HCT116 (cell line): ENCODE results near the gene CLIC4. TPM values are rescaled to one million over a fixed set of nuclear protein-coding genes. Genes with fewer than 3 reads are reported as not detected.

Source experiments
- ATAC-seq: fragments of 200-7000 bp; cut with Tn5 transposase; 2 replicates; pipeline ENCODE4 v1.9.1; 2020; ENCODE audit warnings: mild to moderate bottlenecking, moderate library complexity
- BruUV-seq: library from RNA; stranded (reverse); fragments of 400-500 nt; replicated peaks from 2 replicates; lab custom pipeline; 2021; lab: Mats Ljungman, UMichigan
- CTCF ChIA-PET: fragments of 300-600 bp; sonication (Branson Sonifier 250); formaldehyde crosslinking; loops from one replicate; lab custom pipeline; 2021; ENCODE audit warnings: antibody characterized with exemption; lab: Charles Lee
- POLR2A ChIA-PET: fragments of 300-600, 350-600 bp; sonication (Branson Sonifier 250); formaldehyde crosslinking; loops from one replicate; lab custom pipeline; 2021; ENCODE audit warnings: antibody characterized with exemption; lab: Charles Lee
- RAD21 ChIA-PET, 2 experiments: fragments of 300-600 bp; sonication (Branson Sonifier 250); formaldehyde crosslinking; loops; one replicate each; lab custom pipeline; 2023; ENCODE audit warnings: low total read pairs in 2 of 2; ENCODE audit not compliant: uncharacterized antibody in 2 of 2, unreplicated experiment in 2 of 2, low non-redundant PET in 1 of 2; lab: Charles Lee
- DNase-seq: peaks from one replicate; pipeline ENCODE4 v3.0.0-alpha.2; 2010; ENCODE audit warnings: low read depth, low spot score
- H2AFZ ChIP-seq: fragments of 200-600 bp; shearing (Covaris generic), sonication (generic); 2 replicates; pipeline ENCODE4 v1.6.1; 2017; ENCODE audit warnings: low read depth, mixed run types, mixed read lengths, antibody characterized with exemption, low read length; ENCODE audit not compliant: poor library complexity, severe bottlenecking
- H3K27ac ChIP-seq: 2 replicates; pipeline ENCODE4 v1.5.1; 2012; ENCODE audit warnings: low read depth, low read length
- H3K27me3 ChIP-seq: fragments of 200-600 bp; sonication (generic); 2 replicates; pipeline ENCODE4 v1.6.1; 2016; ENCODE audit warnings: mixed run types, low read length, mixed read lengths; ENCODE audit not compliant: insufficient read depth
- H3K36me3 ChIP-seq, 2 experiments: fragments of 200-500 bp in 1 of 2; fragments of 200-600 bp in 1 of 2; sonication (Bioruptor generic) in 1 of 2; sonication (generic) in 1 of 2; 2 replicates each; pipeline versions ENCODE4 v1.5.1 to v1.6.1; 2014 to 2016; ENCODE audit warnings: low read length in 2 of 2, inconsistent platforms in 1 of 2, mixed read lengths in 1 of 2, mixed run types in 1 of 2; ENCODE audit not compliant: insufficient read depth in 2 of 2, control insufficient read depth in 1 of 2
- H3K4me1 ChIP-seq, 2 experiments: fragments of 200-600 bp in 1 of 2; sonication (generic) in 1 of 2; 2 replicates each; pipeline versions ENCODE4 v1.5.1 to v1.6.1; 2012 to 2017; ENCODE audit warnings: low read length in 2 of 2, inconsistent platforms in 1 of 2, mild to moderate bottlenecking in 1 of 2, mixed read lengths in 1 of 2, mixed run types in 1 of 2, moderate library complexity in 1 of 2; ENCODE audit not compliant: insufficient read depth in 2 of 2, control insufficient read depth in 1 of 2
- H3K4me2 ChIP-seq: fragments of 200-600 bp; sonication (generic); 2 replicates; pipeline ENCODE4 v1.6.1; 2017; ENCODE audit warnings: mixed run types, low read length, mixed read lengths
- H3K4me3 ChIP-seq, 2 experiments: fragments of 200-600 bp in 1 of 2; sonication (generic) in 1 of 2; replicated peaks in 1 of 2; 2 replicates each; pipeline ENCODE4 v1.5.1; 2011 to 2016; ENCODE audit warnings: low read length in 2 of 2, control low read depth in 1 of 2, low read depth in 1 of 2, mild to moderate bottlenecking in 1 of 2, mixed read lengths in 1 of 2, mixed run types in 1 of 2
- H3K79me2 ChIP-seq: fragments of 200-600 bp; sonication (generic); 2 replicates; pipeline ENCODE4 v1.6.1; 2017; ENCODE audit warnings: mild to moderate bottlenecking, mixed run types, low read length, moderate library complexity, mixed read lengths; ENCODE audit not compliant: insufficient read depth
- H3K9ac ChIP-seq: fragments of 200-600 bp; sonication (generic); 2 replicates; pipeline ENCODE4 v1.6.1; 2016; ENCODE audit warnings: low read length, mixed read lengths
- H3K9me2 ChIP-seq: fragments of 200-600 bp; sonication (generic), shearing (Covaris generic); 2 replicates; pipeline ENCODE4 v1.6.1; 2017; ENCODE audit warnings: mixed run types, mild to moderate bottlenecking, moderate library complexity; ENCODE audit not compliant: insufficient read depth
- H3K9me3 ChIP-seq, 2 experiments: fragments of 200-500 bp in 1 of 2; fragments of 200-600 bp in 1 of 2; sonication (Bioruptor generic) in 1 of 2; sonication (generic) in 1 of 2; 2 replicates each; pipeline ENCODE4 v1.6.1; 2014 to 2017; ENCODE audit warnings: low read length in 2 of 2, mixed read lengths in 2 of 2, inconsistent platforms in 1 of 2, low read depth in 1 of 2, mild to moderate bottlenecking in 1 of 2, mixed run types in 1 of 2, moderate library complexity in 1 of 2; ENCODE audit not compliant: control insufficient read depth in 1 of 2, insufficient read depth in 1 of 2
- H4K20me1 ChIP-seq: fragments of 200-600 bp; sonication (generic), shearing (Covaris generic); 2 replicates; pipeline ENCODE4 v1.6.1; 2017; ENCODE audit warnings: mixed run types, mild to moderate bottlenecking, moderate library complexity; ENCODE audit not compliant: insufficient read depth
- CBX3 ChIP-seq: IDR thresholded peaks from 2 replicates; pipeline ENCODE4 v1.6.1; 2012; ENCODE audit warnings: low read depth
- CTCF ChIP-seq, 3 experiments: fragments of 200-600 bp in 1 of 3; sonication (generic) in 1 of 3; IDR thresholded peaks in 2 of 3; conservative IDR thresholded peaks in 1 of 3; 2 replicates each; pipeline ENCODE4 v1.5.1; 2012 to 2017; ENCODE audit warnings: low read depth in 2 of 3, low read length in 2 of 3, antibody characterized with exemption in 1 of 3, borderline replicate concordance in 1 of 3, control low read depth in 1 of 3, mild to moderate bottlenecking in 1 of 3, mixed read lengths in 1 of 3, mixed run types in 1 of 3, moderate library complexity in 1 of 3; ENCODE audit not compliant: insufficient read depth in 1 of 3
- JUND ChIP-seq: IDR thresholded peaks from 2 replicates; pipeline ENCODE4 v1.6.1; 2012
- POLR2A ChIP-seq: IDR thresholded peaks from 2 replicates; pipeline ENCODE4 v1.7.0; 2011; ENCODE audit warnings: borderline replicate concordance; ENCODE audit not compliant: insufficient read depth, insufficient read length; ENCODE audit errors: extremely low read depth
- RAD21 ChIP-seq: IDR thresholded peaks from 2 replicates; pipeline ENCODE4 v1.6.1; 2012; ENCODE audit warnings: low read depth, mild to moderate bottlenecking
- SIN3A ChIP-seq: IDR thresholded peaks from 2 replicates; pipeline ENCODE4 v1.6.1; 2012; ENCODE audit warnings: low read depth
- SRF ChIP-seq: IDR thresholded peaks from 2 replicates; pipeline ENCODE4 v1.6.1; 2012; ENCODE audit warnings: low read depth
- intact Hi-C: fragments of 100-400 bp; cut with micrococcal nuclease; formaldehyde crosslinking; loops from 2 replicates; pipeline ENCODE4 v1.10.0; 2022
- total RNA-seq: library from RNA; stranded (reverse); gene quantifications from one replicate; pipeline ENCODE4 v1.2.1, GENCODE V29; 2021; ENCODE audit not compliant: unreplicated experiment
- TF ChIP-seq, protein P1 (sequence below): IDR thresholded peaks from 2 replicates; pipeline ENCODE4 v1.6.1; 2012; ENCODE audit warnings: low read depth

CLIC4 gene
- total RNA-seq, 1 experiment from 2014 or later: 77.2 TPM

GRCh38 chr1:24830680-24831272 is 85.5 kb downstream of the CLIC4 start:
- no peaks in the 10 kb centered on the region for H3K9me2 ChIP-seq
- no peaks in the 10 kb centered on the region for H3K79me2 ChIP-seq
- no peak overlapping the region for H3K4me3 ChIP-seq
- ChIA-PET POLR2A (interaction anchor here (0.6 to 1.1 kb wide), 4 partner anchors 142 to 415 kb away, joined by 3 to 9 read pairs (median 4); partner anchors contain the start of gene NIPAL3), CTCF (interaction anchor here (0.5 to 5.5 kb wide), 49 partner anchors 10 to 629 kb away, joined by 3 to 174 read pairs (median 4); partner anchors contain the start of genes CLIC4 and NIPAL3), RAD21 (interaction anchor here (0.7 to 1.3 kb wide), 6 partner anchors 104 to 632 kb away, joined by 3 to 21 read pairs (median 5); no protein-coding TSS in a partner anchor)
- H3K9me3 ChIP-seq: no peaks in the 10 kb centered on the region
- BruUV-seq: TSS peak; percentile 8
- H3K27ac ChIP-seq: no peak overlapping the region
- no peak overlapping the region for H3K4me2 ChIP-seq
- H3K4me1 ChIP-seq: peaks cover 0 to 14% of the 10 kb centered on the region in 2 experiments; a peak in 2 of 4 replicates
- no peaks in the 10 kb centered on the region for H3K36me3 ChIP-seq
- no peak overlapping the region for H3K9ac ChIP-seq
- H3K27me3 ChIP-seq: no peaks in the 10 kb centered on the region
- peak; percentile 68 for DNase-seq
- no peak overlapping the region for H2AFZ ChIP-seq
- ATAC-seq: peak; percentile 84
- intact Hi-C loops: loop anchor here (2.0 to 10.0 kb wide), 4 partner anchors 83 to 436 kb away; partner anchors contain the start of gene CLIC4
- TF ChIP-seq POLR2A (no peak), RAD21 (peak; percentile 92), SIN3A (no peak), SRF (no peak), CTCF (IDR thresholded peaks at IDR 0.05 in 2 of 3, conservative IDR thresholded peaks at IDR 0.05 in 1 of 3; ENCODE audit: borderline replicate concordance in 1 of 3, insufficient read depth in 1 of 3, low read depth in 2 of 3, low read length in 2 of 3) (peak; percentile 59 to 92 (median 82); a peak in 5 of 6 replicates), JUND (no peak), CBX3 (peak; percentile 49; the same call in 1 of the 2 replicates)
- TF ChIP-seq, protein P1, sequence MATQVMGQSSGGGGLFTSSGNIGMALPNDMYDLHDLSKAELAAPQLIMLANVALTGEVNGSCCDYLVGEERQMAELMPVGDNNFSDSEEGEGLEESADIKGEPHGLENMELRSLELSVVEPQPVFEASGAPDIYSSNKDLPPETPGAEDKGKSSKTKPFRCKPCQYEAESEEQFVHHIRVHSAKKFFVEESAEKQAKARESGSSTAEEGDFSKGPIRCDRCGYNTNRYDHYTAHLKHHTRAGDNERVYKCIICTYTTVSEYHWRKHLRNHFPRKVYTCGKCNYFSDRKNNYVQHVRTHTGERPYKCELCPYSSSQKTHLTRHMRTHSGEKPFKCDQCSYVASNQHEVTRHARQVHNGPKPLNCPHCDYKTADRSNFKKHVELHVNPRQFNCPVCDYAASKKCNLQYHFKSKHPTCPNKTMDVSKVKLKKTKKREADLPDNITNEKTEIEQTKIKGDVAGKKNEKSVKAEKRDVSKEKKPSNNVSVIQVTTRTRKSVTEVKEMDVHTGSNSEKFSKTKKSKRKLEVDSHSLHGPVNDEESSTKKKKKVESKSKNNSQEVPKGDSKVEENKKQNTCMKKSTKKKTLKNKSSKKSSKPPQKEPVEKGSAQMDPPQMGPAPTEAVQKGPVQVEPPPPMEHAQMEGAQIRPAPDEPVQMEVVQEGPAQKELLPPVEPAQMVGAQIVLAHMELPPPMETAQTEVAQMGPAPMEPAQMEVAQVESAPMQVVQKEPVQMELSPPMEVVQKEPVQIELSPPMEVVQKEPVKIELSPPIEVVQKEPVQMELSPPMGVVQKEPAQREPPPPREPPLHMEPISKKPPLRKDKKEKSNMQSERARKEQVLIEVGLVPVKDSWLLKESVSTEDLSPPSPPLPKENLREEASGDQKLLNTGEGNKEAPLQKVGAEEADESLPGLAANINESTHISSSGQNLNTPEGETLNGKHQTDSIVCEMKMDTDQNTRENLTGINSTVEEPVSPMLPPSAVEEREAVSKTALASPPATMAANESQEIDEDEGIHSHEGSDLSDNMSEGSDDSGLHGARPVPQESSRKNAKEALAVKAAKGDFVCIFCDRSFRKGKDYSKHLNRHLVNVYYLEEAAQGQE: no peak
- H4K20me1 ChIP-seq: no peaks in the 10 kb centered on the region
